Stimulated activated CD4-positive, alpha-beta T cell treated with anti-CD3 and anti-CD28 coated beads, Interleukin-2, amount 100 ng/mL, for 24 hours (primary cell): ENCODE measurements around the gene FOXN3.

ENCODE experiments used
- DNase-seq, 2 donors: peaks; one replicate each; pipeline ENCODE4 v3.0.0-alpha.2; 2020

The FOXN3 gene

GRCh38 chr14:89407856-89408255 is 9.2 kb downstream of the FOXN3 start:
- DNase-seq: no peak

DNA sequence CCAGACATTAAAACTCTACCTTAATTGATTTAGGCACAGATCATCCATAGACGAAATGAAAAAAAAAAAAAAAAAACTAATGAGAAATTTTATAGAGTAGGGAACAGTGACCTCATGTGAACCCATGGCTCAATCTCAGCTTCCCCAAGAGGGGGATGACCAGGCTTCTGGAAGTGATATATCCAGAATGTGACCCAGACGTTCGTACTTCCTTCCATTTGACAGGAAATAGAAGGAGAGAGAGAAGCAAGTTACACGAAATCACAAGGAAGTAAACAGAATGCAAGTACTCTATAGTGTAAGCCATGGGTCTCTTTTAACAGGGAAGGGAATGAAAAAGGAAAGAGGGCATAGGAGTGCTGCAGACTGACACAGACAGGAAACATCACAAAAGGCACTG is 10.1 kb downstream of the FOXN3 start:
- DNase-seq: no peak

GRCh38 chr14:89406361-89406760 is 10.7 kb downstream of the FOXN3 start:
- DNase-seq: no peak

DNA sequence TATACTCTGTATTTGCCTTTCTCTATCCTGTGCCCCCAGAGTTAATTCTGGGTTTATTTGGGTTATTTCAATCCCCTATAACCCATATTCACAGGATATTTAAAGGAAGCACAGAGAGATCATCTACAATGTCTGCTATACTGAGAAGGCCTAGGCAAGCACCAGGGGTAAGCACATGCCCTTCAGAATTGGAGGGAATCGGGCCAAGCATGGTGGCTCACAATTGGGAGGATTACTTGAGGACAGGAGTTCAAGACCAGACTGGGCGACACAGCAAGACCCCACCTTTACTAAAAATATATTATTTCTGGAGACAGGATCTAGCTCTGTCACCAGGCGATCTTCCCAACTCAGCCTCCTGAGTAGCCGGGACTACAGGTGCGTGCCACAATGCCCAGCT is 11.3 kb downstream of the FOXN3 start:
- DNase-seq: no peak

- DNase-seq: no peak
Measured at GRCh38 chr14:89402363-89402762, 14.7 kb downstream of the FOXN3 start.

DNA sequence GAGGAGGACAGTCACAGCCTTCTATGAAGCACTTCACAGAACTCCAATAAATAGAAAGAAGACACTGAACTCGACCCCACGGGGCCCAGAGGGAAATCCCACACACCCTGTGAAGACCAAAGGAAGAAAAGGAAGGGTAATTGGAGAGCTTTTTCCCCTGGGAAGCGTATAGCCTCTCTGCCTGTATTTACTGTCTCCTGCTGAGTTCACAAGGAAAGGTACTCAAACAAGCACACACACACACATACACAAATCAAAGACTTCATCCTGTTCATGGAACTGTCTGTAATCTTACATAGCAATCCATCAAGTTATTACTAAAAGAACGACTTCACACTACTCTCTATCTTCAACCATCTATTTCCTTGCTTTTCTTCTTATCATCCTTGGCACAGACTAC is 15.3 kb downstream of the FOXN3 start:
- no peak for DNase-seq

GRCh38 chr14:89401241-89401640 is 15.8 kb downstream of the FOXN3 start:
- no peak for DNase-seq

DNA sequence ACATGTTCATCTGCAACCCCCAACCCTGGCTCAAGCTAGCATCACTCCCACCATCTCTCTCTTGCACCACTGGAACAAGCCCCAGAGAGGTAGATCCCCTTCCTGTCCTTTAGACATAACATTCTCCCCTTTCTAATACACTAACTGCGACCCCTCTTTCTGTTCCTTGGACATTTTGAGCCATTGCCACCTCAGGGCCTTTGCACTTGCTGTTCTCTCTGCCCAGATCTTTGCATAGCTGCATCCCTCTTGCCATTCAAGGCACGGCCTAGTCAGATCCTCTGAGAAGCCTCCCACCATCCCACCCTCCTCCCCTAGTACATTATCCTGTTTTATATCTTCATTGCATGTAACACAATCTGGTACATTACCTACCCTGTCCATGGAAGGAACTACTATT is 16.5 kb downstream of the FOXN3 start:
- DNase-seq: no peak

- DNase-seq: no peak
Measured at GRCh38 chr14:89399594-89400068, 17.4 kb downstream of the FOXN3 start.

- no peak for DNase-seq
Measured at GRCh38 chr14:89399157-89399556, 17.9 kb downstream of the FOXN3 start.

- DNase-seq: no peak
Measured at GRCh38 chr14:89397569-89398230, 19.3 kb downstream of the FOXN3 start.

DNA sequence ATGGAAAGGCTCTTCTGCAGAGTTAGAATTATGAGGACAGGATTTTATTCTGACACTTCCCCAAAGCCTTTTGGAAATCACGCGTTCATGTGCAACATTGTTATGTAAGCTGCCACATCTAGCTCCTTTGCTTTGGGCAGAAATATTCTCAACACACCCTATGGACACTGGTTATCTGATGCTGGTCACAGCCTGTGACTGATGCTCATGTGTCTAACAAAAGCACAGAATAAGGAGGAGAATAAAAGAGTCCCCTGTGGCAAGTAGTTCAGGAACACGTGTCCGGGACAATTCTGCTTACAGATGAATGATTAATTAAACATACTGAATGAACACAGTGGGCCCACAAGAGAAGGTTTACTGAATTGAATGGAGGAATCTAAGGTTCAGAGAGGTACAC is 22.1 kb downstream of the FOXN3 start:
- no peak for DNase-seq

DNA sequence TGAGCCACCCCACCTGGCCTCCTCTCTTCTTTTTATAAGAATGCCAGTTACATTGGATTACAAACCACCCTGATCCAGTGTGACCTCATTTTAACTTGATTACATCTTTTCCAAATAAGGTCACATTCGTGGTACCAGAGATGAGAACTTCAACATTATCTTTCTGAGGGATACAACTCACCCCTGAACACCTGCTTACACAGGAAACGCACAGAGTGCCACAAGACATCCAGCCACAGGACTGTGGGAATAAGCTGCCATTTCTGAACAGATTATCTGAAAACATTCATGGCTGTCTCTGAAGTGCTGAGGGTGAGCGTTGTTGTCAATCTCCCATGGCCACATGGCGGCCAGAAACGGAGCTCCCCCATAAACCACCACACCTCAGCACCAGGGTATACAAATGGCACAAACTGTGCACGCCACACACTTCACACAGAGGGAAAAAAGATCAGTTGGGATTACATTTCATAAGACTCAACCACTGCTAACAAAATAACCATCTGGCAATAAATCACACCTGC is 23.7 kb downstream of the FOXN3 start:
- DNase-seq: no peak

- DNase-seq: no peak
Measured at GRCh38 chr14:89392181-89392580, 24.9 kb downstream of the FOXN3 start.

GRCh38 chr14:89391556-89391955 is 25.5 kb downstream of the FOXN3 start:
- no peak for DNase-seq

DNA sequence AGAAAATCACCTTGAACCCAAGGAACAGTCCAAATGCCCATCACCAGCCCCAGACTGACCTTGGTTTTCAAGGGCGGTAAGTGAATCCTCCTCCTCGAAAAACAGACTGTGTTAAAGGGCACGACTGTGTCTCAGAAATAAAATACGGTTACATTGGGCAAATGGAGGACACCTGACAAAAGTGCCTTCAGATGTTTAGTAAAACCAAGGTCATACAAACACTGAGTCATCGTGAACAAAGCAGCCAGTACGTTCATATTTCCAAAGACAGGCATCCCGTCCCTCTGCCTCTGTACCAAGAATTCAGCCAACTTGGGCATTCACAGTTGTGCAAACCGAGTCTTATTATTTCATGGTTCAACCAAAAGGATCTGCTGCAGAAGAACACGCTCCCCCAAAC is 25.9 kb downstream of the FOXN3 start:
- no peak for DNase-seq

GRCh38 chr14:89388853-89389252 is 28.2 kb downstream of the FOXN3 start:
- no peak for DNase-seq

DNA sequence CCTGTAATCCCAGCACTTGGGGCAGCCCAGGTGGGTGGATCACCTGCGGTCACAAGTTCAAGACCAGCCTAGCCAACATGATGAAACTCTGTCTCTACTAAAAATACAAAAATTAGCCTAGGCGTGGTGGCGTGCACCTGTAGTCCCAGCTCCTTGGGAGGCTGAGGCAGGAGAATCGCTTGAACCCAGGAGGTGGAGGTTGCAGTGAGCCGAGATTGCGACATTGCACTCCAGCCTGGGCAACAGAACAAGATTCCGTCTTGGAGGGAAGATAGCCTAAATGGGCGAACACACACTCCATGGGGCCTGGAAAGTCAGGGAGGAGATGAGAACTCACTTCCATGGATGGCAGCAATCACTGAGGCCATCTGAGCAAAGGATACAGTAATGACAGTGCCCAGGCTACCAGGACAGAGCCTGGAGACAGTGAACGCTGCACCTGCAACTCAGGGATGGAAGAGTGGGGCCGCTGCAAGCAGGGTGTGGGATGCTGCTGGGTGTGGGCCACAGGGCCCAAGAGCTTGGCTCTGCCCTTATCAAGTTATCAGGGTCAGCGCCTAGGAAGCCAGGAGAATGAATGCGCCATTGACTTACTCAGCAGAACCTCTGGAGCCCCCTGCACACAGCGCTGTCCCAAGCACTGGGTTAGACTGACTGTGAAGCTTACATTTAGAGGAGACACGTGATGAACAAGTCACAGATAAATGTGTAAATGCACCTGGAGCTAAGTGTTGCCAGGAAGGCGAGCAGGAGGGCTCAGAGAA is 28.9 kb downstream of the FOXN3 start:
- no peak for DNase-seq

DNA sequence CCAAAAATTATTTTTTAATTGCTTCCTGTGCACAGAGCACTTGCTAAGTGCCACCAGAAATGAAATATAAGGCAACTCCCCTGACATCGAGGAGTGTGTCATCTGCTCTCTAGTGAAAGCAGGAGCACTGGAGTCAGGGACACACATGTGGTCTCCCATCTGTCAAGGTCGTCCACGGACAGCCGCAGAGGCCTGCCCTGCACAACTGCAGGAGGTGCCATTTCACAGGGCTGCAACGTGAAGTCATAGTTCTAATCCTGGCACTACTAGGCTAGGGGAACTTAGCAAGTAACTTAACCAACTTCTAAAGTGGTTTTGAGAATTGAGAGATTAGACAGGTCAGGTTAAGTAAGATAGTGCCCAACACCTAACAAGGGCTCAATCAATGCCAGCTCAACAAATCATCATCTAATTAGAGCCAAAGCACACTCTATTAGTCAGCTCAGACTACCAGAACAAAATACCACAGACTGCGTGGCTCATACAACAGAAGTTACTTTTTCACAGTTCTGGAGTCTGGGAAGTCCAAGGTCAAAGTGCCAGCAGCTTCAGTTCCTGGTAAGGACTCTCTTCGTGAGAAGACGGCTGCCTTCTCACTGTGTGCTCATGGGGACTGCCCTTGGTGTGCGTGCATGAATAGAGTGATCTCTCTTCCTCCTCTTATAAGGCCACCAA is 30.7 kb downstream of the FOXN3 start:
- DNase-seq: no peak

- no peak for DNase-seq
Measured at GRCh38 chr14:89384636-89385035, 32.4 kb downstream of the FOXN3 start.

GRCh38 chr14:89384023-89384422 is 33.0 kb downstream of the FOXN3 start:
- DNase-seq: no peak

DNA sequence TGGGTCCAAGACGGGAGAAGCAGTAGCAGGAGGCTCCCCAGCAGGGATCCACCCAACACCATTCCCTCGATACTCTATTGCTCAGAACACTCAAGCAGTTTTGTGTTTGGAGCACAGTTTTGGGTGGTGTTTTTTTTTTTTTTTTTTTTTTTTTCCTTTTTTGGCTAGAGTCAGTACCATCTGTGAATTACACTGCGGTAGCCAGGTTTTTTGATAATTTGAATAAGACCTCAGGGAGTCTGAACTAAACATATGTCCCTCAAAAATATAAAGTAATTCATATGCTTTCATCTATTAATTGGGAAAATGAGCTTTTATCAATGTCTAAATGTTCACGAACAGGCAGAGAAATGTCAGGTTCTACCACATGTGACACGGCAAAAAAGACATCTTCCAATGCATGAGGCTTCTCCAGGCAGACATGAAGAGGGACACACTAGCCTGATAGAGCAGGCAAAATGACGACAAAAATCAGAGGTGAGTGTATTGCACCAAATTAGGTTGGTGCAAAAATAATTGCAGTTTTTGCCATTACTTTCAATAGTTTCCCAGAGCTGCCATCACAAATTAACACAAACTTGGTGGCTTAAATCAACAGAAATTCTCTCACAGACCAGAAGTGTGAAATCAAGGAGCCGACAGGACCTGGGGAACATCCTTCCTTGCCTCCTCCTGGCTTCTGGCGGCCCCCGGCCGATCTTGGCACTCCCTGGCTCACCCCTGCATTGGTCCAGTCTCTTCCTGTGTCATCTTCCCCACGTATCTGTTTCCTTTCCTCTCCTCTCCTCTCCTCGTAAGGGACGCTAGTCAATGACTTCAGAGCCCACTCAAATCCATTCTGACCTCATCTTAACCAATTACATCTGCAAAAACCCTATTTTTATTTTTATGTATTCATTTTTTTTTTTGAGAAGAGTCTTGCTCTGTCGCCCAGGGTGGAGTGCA is 33.9 kb downstream of the FOXN3 start:
- no peak for DNase-seq

GRCh38 chr14:89382487-89382886 is 34.5 kb downstream of the FOXN3 start:
- no peak for DNase-seq
